ENCODE results near the gene FAM53B. TPM values are rescaled to one million over a fixed set of nuclear protein-coding genes. Genes with fewer than 3 reads are reported as not detected.

Gene FAM53B
- total RNA-seq, 1 donor from 2014 or later, result 27.1 TPM

- no peak for DNase-seq (ENCODE audit: low spot score)
These were observed 114.8 kb downstream of the FAM53B start for GRCh38 chr10:124629415-124629814.

- no peak for DNase-seq (ENCODE audit: low spot score)
These were observed 115.5 kb downstream of the FAM53B start for GRCh38 chr10:124628676-124629021.

DNA sequence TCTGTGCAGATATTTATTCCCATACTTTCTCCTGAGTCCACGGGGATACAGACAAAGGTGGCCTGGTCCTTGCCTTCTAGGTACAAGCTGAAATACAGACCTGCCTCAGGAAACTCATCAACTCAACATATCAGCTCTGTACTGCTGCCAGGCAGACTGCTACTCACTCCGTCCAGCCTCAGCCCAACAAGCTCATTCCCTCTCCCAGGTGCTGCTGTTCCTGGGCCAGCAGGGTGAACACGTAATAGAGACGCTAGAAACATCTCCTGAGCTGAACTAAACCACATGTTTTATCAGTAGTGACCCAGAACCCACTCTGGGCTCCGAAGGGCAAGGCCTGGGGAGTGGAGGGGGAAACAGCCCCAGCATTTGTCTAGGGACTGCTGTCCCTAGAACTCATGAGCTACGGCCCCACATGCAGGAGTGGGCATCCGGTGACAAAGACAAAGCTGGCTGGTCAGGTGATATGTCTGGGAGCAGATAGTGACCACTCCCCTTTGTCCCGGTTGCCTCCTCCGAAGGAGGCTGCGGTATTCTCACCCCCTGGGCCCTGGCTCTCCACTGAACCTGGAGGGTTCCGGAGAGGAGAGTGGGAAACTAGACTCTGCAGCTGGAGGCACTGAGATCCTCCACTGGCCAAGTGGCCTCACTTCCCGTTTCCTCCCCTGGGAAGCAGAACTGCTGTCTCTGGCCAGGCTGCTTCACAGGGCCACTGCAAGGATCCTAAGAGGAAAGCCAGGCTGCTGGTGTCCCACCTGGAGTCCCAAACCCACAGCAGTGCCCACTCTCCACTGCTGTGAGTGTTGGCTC is 116.1 kb downstream of the FAM53B start:
- no peak for DNase-seq (ENCODE audit: low spot score)

DNA sequence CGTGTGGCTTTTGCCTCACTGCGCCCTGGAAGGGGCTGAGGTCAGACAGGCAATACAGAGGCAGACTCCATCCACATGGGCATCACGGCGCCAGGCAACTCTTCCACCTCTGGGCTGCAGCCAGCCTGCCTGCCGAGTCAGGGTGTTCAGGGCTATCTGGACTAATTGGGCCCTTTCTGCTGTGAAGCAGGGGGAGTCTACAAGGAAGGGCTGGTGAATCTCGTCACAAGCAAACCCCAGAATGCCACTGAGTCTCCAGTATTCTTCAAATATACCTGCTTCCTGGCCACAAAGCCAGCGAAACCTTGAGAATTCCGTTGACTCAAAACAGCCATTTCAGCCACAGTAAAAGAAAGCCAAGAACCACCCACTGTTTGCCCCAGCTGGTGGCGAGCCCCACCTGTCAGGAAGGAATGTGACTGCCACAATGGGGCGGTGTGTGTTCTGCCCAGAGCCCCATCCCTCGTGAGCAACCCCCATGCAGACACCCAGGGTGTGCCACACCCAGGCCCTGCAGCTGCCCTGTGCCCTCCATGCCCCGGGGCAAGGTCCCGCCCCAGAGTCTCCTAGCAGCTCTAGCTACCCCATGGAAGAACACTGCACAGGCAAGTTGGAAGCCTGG is 117.3 kb downstream of the FAM53B start:
- peak; percentile 58 for DNase-seq (ENCODE audit: low spot score)

GRCh38 chr10:124625831-124626238 is 118.3 kb downstream of the FAM53B start:
- no peak for DNase-seq (ENCODE audit: low spot score)

DNA sequence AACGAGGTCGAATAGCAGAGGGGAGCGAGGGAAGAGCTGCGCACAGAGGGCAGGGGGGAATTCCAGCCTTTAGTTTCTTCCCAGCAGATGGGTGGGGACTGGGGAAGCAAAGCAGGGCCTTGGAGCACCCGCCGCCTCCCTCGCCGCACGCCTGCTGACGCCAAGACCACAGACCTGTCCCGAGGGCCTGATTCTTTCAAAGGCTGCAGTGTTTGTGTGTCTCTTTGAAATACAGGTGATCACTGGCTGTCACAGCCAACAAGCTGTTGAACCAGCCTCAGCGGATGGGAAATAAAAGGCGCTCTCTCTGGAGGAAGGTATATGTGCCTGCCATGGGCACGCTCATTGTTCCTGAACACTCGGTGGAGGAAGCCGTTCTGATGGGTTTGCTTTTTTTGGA is 119.3 kb downstream of the FAM53B start:
- DNase-seq (ENCODE audit: low spot score), result no peak

DNA sequence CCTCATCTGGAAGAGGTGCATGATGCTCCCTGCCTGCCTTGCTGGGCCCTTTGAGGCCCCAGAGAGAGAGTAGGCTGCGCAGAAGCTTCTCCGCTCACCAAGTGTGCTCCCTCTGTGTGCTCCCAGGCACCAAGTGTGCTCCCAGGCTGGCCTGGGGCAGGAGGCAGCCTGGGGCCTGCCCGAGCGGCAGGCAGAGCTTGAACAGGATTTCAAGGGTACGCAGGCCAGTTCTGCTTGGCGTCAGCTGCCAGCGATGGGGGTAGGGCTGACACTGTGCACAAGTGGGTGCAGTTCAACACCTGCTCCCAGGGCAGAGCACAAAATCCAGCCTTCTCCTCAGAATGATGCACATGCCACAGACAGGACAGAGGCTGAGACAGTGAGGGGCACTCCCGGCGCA is 119.7 kb downstream of the FAM53B start:
- no peak for DNase-seq (ENCODE audit: low spot score)

DNA sequence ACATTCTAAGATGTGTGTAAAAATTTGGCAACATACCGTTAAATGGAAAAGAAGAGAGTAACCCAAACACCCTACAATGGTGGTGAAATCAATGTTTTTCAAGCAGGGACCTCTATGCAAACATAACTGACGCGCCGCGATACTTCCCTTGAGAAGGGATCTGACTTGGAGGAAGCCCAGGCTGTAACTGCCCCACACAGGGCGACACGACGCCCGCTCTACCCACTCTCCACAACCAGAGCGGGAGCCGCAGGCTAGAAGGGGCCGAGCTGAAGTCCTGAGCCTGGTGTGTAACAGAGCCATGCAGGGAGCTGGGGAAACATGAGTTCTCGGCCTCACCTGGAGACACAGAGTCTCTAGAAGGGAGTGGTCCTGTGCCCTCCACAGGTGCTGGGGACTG is 120.2 kb downstream of the FAM53B start:
- DNase-seq (ENCODE audit: low spot score), result no peak

- DNase-seq (ENCODE audit: low spot score), result no peak
These were observed 121.2 kb downstream of the FAM53B start for GRCh38 chr10:124622866-124623536.

GRCh38 chr10:124622158-124622557 is 122.0 kb downstream of the FAM53B start:
- DNase-seq (ENCODE audit: low spot score), result no peak

DNA sequence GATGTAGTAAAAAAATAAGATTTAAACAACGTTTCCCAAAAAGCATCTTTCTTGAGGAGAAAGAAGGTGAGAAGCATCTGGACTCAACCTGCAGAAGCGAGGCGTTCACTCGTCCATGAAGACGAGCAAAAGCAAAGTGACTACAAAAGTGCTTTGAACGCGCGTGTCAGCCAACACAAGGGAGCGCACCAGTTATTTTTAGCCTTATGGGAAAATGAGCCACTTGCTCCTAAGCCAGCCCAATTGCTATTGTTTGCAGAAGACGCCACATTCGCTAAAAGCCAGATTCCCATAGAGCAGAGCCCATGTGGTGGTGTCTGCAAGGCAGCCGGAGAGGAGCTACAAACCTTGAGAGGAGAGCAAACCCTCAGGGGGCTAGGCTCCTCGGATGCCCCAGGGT is 122.5 kb downstream of the FAM53B start:
- DNase-seq (ENCODE audit: low spot score), result no peak

DNA sequence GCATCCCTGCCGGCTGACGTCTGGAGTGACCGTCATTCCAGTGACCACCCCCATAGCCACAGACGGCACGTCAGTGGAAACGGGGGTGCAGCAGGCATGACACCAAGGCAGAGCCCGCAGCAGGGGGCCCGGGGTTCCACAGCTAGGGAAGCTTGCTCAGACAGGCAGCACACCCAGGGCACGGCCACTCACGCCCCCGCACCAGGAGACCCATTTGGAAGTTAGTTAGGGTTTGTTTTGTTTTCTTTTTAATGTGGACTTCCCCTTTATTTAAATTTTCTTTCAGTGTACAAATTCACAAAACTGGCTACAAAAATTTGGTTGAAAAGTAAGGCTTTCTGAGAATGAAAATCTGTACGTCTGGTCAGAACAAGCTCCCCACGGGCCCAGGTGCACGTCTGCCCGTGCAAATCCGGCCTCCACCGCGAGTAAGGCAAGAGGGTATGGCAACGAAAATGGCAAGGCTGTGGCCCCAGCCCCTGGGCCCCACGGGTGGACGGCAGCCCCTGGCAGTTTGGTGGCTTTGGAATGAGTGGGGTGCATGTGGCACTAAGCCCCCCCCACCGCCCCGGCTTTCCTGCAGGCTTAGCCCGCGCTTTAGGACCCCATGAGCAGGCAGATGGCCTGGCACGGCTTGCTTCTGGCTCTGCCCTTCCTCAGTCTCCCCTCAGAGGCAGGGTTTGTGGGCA is 124.2 kb downstream of the FAM53B start:
- DNase-seq (ENCODE audit: low spot score), result no peak

DNA sequence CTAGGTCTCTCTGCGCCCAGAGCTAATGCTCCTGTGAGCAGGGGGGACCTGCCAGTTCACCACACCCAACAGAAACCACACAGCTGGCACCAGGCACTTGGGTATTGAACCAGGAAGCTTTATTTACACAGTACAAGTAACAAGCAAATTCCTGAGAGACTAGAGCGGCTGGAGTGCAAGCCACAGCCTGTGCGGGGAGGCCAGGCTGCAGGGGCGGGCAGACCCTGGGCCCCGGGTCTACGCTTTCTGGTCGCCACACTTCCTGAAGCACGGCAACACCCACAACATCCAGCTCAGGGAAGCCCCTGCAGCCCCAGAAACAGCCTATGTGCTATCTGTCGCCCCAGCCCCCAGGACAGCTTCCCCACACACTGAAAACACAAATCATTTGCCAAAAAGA is 125.0 kb downstream of the FAM53B start:
- peak; percentile 66 for DNase-seq (ENCODE audit: low spot score)

- DNase-seq (ENCODE audit: low spot score), result no peak
These were observed 125.6 kb downstream of the FAM53B start for GRCh38 chr10:124618470-124619073.

- no peak for DNase-seq (ENCODE audit: low spot score)
These were observed 127.4 kb downstream of the FAM53B start for GRCh38 chr10:124616836-124617130.

DNA sequence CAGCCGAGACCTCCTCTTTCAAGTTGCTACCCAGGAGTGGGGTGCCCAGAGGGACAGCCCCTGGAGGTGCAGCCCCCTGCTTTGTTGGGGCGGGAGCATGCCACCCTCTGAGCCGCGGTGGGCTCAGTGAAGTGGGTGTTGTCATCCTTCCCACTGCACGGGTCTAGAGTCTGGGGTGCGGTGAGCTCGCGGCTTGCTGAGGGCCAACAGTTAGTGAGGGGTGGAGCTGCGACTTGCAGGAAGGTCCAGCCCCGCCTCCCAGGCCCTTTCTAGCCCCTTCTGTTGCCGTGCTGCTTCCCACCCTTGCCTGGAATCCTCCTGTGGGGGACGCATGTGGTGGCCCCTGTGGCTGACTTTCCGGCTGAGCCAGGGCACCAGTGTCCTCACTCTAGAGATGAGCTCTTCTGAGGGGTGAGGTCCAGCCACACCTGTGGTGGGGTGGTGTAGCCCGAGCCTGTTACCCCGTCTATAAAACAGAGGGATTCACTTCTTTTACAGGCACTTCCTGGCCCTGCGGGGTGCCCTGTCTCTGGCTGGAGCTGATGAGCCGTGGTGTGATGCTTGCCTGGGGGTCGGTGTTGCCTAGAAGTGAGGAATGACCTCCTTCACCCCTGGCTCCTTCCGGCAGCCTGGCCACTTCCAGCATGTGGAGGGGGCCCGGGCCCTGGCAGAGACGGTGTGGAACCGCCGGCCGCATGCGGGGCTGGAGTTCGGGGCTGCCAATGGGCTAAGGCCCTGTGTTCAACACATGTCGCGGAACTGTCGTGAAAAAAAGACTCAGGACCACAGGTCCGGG is 127.9 kb downstream of the FAM53B start:
- DNase-seq (ENCODE audit: low spot score), result no peak

DNA sequence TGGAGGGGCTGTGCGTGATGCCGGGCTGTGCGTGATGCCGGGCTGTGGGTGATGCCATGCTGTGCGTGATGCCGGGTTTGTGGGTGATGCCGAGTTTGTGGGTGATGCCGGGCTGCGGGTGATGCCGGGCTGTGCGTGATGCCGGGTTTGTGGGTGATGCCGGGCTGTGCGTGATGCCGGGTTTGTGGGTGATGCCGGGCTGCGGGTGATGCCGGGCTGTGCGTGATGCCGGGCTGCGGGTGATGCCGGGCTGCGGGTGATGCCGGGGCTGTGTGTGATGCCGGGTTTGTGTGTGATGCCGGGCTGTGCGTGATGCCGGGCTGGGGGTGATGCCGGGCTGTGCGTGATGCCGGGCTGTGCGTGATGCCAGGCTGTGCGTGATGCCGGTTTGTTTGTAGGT is 128.9 kb downstream of the FAM53B start:
- no peak for DNase-seq (ENCODE audit: low spot score)

DNA sequence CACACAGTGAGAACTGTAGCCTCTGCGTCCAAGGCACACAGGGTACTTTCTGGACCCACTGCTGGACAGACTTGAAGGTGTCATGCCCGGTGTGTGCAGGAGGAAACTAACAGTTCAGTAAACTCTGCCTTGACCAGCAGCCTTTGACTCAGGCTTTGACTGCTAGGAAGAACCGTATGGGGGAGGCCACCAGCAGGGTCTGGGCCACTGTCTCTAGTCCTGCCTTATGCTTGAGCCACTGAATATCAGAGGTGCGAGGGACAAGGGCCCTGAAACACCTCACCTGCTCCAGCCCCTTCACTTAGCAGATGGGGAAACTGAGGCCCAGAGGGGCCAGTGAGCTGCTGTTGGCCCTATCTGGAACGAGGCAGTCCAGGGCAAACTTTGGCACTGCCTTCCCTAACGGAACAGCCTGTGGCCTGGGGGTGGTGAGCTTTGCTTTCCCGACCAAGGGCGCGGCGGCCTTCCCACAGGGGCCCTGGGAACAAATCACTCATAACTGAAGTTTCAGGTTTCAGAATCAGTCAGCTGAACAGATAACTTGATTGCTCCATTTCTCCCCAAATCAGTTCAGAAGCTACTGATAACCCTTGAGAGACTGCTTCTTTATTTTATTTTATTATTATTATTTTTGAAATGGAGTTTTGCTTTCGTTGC is 130.0 kb downstream of the FAM53B start:
- DNase-seq (ENCODE audit: low spot score), result no peak

DNA sequence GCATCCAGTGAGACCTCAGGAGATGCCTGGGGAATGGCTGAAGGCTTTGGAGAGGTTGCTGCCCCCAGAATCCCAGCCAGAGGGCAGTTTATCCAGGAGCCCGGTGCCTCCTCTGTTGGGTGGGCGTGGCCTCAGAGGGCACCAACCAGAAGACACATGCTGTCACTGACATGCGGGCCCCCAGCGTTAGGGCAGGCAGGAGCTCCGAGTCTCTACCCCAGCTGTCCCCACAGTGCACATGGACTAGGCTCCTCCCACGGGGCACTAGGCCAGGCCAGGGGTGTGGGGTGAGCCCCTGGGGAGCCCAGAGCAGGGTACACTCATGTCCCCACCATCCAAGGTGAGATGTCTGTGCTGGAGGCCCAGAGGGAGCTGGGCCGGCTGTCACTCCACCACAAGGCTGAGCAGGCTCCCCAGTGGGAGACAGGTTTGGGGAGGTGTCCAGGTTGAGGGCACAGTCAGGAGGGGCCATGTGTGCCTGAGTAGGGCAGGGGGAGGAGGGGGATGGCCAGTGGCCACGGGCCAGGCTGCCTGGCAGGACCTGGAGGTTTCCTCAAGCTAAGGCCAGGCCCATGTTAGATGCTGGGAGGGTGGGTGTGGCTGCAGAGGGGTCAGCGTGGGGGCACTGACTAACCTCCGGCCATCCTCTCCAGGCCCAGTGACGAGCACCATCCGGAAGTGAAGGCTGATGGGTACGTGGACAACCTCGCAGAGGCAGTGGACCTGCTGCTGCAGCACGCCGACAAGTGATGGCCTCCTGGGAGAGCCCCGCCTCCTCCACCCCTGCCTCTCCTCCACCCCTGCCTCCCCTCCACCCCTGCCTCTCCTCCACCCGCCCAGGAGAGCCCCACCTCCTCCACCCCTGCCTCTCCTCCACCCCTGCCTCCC is 131.3 kb downstream of the FAM53B start:
- DNase-seq (ENCODE audit: low spot score), result no peak

DNA sequence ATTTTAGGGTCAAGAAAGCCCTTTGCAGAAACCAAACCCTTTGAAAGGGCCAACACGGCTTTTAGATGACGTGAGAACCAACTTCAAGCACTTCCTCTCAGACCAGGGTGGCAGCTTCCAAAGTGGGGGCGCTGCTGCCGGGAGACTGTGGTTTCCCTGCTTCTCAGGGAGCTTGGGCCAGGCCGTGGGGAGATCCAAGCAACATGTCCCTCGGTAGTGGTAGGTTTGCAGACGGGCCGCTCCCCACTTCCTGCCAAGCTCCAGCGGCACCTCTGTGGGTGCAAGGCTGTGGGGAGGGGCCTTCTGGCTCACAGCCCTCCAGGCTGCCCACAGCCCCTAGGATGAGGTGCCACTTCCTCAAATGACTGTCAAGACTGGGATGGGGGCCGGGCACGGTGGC is 132.4 kb downstream of the FAM53B start:
- DNase-seq (ENCODE audit: low spot score), result no peak
